GM19025 (cell line): Measurements from ENCODE around the gene POLR3F.
A peak's percentile ranks its signal among the peaks of the same experiment; 100 is the strongest.
"Not testable (repeated sequence)": the region's sequence is repeated elsewhere in the genome, so short reads cannot be mapped to it uniquely, and the experiment has no call there.

ENCODE experiments used
- ATAC-seq: cut with Tn5 transposase; IDR thresholded peaks from one replicate; pipeline ENCODE4 v1.9.1; 2021; ENCODE audit warnings: mild to moderate bottlenecking, low read depth, moderate library complexity; ENCODE audit not compliant: unreplicated experiment

Gene POLR3F

GRCh38 chr20:18501672-18502071, 34.5 kb downstream of the POLR3F start:
- ATAC-seq, result not testable (repeated sequence)

- no peak for ATAC-seq
Observed at GRCh38 chr20:18504479-18505060, 37.4 kb downstream of the POLR3F start.

GRCh38 chr20:18506744-18507143, 39.6 kb downstream of the POLR3F start:
- ATAC-seq, result no peak

GRCh38 chr20:18507218-18508191, 40.3 kb downstream of the POLR3F start, which contains the start of gene SEC23B:
SEC23B (plus strand) TSS chr20:18507940; CDS start chr20:18510836, 2,896 bp downstream.
- ATAC-seq, result peak; percentile 92

GRCh38 chr20:18511571-18511970, 44.4 kb downstream of the POLR3F start:
- no peak for ATAC-seq

- ATAC-seq, result no peak
Observed at GRCh38 chr20:18513208-18513607, 46.0 kb downstream of the POLR3F start.

GRCh38 chr20:18514127-18514526, 46.9 kb downstream of the POLR3F start:
- ATAC-seq, result no peak

GRCh38 chr20:18515973-18516372, 48.8 kb downstream of the POLR3F start:
- ATAC-seq, result no peak

GRCh38 chr20:18522066-18522465, 54.9 kb downstream of the POLR3F start:
- not testable (repeated sequence) for ATAC-seq

GRCh38 chr20:18523066-18523465, 55.9 kb downstream of the POLR3F start:
- ATAC-seq, result no peak

GRCh38 chr20:18524646-18525045, 57.5 kb downstream of the POLR3F start:
- ATAC-seq, result no peak

- ATAC-seq, result not testable (repeated sequence)
Observed at GRCh38 chr20:18526761-18527160, 59.6 kb downstream of the POLR3F start.

GRCh38 chr20:18527339-18527738, 60.1 kb downstream of the POLR3F start:
- ATAC-seq, result no peak

GRCh38 chr20:18527836-18528235, 60.6 kb downstream of the POLR3F start:
- ATAC-seq, result no peak

GRCh38 chr20:18529041-18529440, 61.9 kb downstream of the POLR3F start:
- no peak for ATAC-seq

GRCh38 chr20:18532626-18533025, 65.4 kb downstream of the POLR3F start:
- no peak for ATAC-seq

- no peak for ATAC-seq
Observed at GRCh38 chr20:18533491-18533890, 66.3 kb downstream of the POLR3F start.

- ATAC-seq, result no peak
Observed at GRCh38 chr20:18533978-18534644, 66.9 kb downstream of the POLR3F start.
